CD4-positive, CD25-positive, alpha-beta regulatory T cell (primary cell): ENCODE measurements around the gene AMZ1. TPM values are rescaled to one million over a fixed set of nuclear protein-coding genes. Genes with fewer than 3 reads are reported as not detected.
"Not testable (repeated sequence)": the region's sequence is repeated elsewhere in the genome, so short reads cannot be mapped to it uniquely, and the experiment has no call there.

Experiments
- ATAC-seq, 2 donors: fragments of 150-1000 bp; cut with Tn5 transposase; one replicate each; pipeline ENCODE4 v1.10.0; 2021; ENCODE audit warnings: low read depth in 2 of 2, moderate number of reproducible peaks in 2 of 2, moderate library complexity in 1 of 2
- DNase-seq, 3 donors: peaks; one replicate each; pipeline versions ENCODE4 v3.0.0 to v3.0.0-alpha.2; 2012 to 2022; ENCODE audit warnings: mixed read lengths in 1 of 3
- H3K27ac ChIP-seq: one replicate; pipeline ENCODE4 v1.7.0; 2013; ENCODE audit warnings: mild to moderate bottlenecking, low read length; ENCODE audit not compliant: insufficient read depth, poor library complexity, severe bottlenecking
- H3K27me3 ChIP-seq: one replicate; pipeline ENCODE4 v1.7.0; 2013; ENCODE audit warnings: low read length; ENCODE audit not compliant: control insufficient read depth, insufficient read depth
- H3K36me3 ChIP-seq: one replicate; pipeline ENCODE4 v1.7.0; 2013; ENCODE audit warnings: mild to moderate bottlenecking, low read length, moderate library complexity; ENCODE audit not compliant: control insufficient read depth, insufficient read depth
- H3K4me1 ChIP-seq: 2 replicates; pipeline ENCODE4 v1.7.0; 2013; ENCODE audit warnings: mild to moderate bottlenecking, low read length; ENCODE audit not compliant: insufficient read depth, control insufficient read depth, poor library complexity, severe bottlenecking
- H3K4me3 ChIP-seq: one replicate; pipeline ENCODE4 v1.7.0; 2013; ENCODE audit warnings: low read depth, mild to moderate bottlenecking, low read length, moderate library complexity
- H3K9me3 ChIP-seq, 2 experiments: 1 replicate in 1 of 2; 2 replicates in 1 of 2; pipeline ENCODE4 v1.7.0; 2013; ENCODE audit warnings: low read length in 2 of 2, mild to moderate bottlenecking in 1 of 2, moderate library complexity in 1 of 2; ENCODE audit not compliant: control insufficient read depth in 2 of 2
- H3K27ac Mint-ChIP-seq, 3 donors: one replicate each; pipeline ENCODE4 v1.8.0; 2020 to 2022; ENCODE audit warnings: mild to moderate bottlenecking in 3 of 3, mixed read lengths in 3 of 3, moderate library complexity in 2 of 3
- H3K27me3 Mint-ChIP-seq: one replicate; pipeline ENCODE4 v1.8.0; 2022; ENCODE audit warnings: mild to moderate bottlenecking, mixed read lengths
- H3K36me3 Mint-ChIP-seq: one replicate; pipeline ENCODE4 v1.8.0; 2020; ENCODE audit warnings: mixed read lengths
- H3K4me1 Mint-ChIP-seq, 4 donors: one replicate each; pipeline ENCODE4 v1.8.0; 2020 to 2022; ENCODE audit warnings: mixed read lengths in 4 of 4, mild to moderate bottlenecking in 1 of 4
- H3K4me3 Mint-ChIP-seq, 4 donors: one replicate each; pipeline ENCODE4 v1.8.0; 2020 to 2022; ENCODE audit warnings: mild to moderate bottlenecking in 4 of 4, mixed read lengths in 4 of 4, moderate library complexity in 3 of 4
- H3K9me3 Mint-ChIP-seq, 7 donors: one replicate each; pipeline ENCODE4 v1.8.0; 2020 to 2022; ENCODE audit warnings: mixed read lengths in 7 of 7, mild to moderate bottlenecking in 3 of 7, moderate library complexity in 2 of 7
- polyA plus RNA-seq, 4 donors: library from polyadenylated mRNA; unstranded; fragments of 300-500 nt; fragmentation: Illumina TruSeq; gene quantifications; one replicate each; pipeline ENCODE4 v1.2.3, GENCODE V29; 2021
- total RNA-seq: library from RNA; stranded (reverse); gene quantifications from one replicate; pipeline ENCODE4 v1.2.3, GENCODE V29; 2022

AMZ1 gene
- total and polyA plus RNA-seq, 5 donors from 2014 or later = 0.43 to 1.8 (median 0.64) TPM

DNA sequence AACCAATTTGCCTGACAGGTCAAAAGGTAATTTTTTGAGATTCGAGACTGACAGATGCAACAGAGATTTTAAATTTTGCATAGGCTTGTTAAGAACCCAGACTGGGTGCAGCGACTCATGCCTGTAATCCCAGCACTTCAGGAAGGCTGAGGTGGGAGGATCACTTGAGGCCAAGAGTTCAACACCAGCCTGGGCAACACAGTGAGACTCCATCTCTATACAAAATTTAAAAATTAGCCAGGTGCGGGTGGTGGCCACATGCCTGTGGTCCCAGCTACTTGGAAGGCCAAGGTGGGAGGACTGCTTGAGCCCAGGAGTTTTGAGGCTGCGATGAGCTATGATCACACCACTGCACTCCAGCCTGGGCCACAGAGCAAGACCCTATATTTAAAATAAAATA is 34.6 kb downstream of the AMZ1 start:
- no peaks in the 10 kb centered on the region for H3K27me3 ChIP-seq
- Mint-ChIP-seq H3K4me3 (no peak overlapping the region), H3K27ac (no peak overlapping the region), H3K4me1 (peaks cover 7 to 32% (median 14%) of the 10 kb centered on the region in 4 donors), H3K9me3 (no peaks in the 10 kb centered on the region), H3K36me3 (peaks cover 7% of the 10 kb centered on the region), H3K27me3 (no peaks in the 10 kb centered on the region)
- no peak overlapping the region for H3K4me3 ChIP-seq
- peaks cover 29% of the 10 kb centered on the region for H3K4me1 ChIP-seq
- DNase-seq (no peak), ATAC-seq (no peak)
- H3K27ac ChIP-seq = no peak overlapping the region
- no peaks in the 10 kb centered on the region for H3K9me3 ChIP-seq
- peaks cover 2% of the 10 kb centered on the region for H3K36me3 ChIP-seq

DNA sequence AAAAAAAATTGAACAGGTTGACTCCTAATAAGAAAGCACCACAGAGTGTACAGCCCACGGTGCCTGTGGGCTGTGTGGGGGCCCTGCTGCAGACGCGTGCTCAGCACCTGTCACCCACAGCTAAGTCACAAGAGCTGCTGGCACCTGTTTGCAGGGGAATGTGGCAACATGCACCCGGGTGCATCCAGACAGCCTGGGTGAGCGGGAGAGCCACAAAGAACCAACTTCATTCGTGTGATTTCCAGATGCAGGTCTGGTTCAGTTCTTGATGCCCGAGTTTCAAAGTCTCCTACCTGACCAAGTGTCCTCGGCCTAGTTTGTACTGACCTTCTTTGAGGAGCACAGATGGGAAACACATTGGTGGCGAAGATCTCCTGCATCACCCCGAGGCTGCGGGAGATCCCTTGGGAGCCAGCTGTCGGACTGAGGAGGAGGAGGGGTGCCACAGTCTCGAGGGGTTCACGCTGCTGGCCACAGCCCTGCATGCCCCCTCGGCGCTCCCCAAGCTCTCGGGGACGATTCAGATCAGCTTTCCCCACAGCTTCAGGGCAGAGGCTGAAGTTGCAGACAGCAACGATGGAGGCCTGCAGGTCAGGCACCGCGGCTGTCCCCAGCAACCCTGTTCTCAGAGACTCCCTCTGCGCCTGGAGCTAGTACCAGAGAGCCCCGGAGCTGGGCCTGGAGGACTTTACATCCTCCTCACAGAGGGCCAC is 35.3 kb downstream of the AMZ1 start:
- H3K27ac Mint-ChIP-seq = peak overlapping the region in 2 of 3 donors; percentile 49 to 80
- no peaks in the 10 kb centered on the region for H3K9me3 Mint-ChIP-seq
- H3K36me3 ChIP-seq = peaks cover 2% of the 10 kb centered on the region
- H3K4me3 ChIP-seq = no peak overlapping the region
- no peaks in the 10 kb centered on the region for H3K27me3 Mint-ChIP-seq
- no peak overlapping the region for H3K27ac ChIP-seq
- peaks cover 22% of the 10 kb centered on the region for H3K4me1 ChIP-seq
- DNase-seq = no peak
- H3K36me3 Mint-ChIP-seq = peaks cover 11% of the 10 kb centered on the region
- peaks cover 4 to 25% (median 10%) of the 10 kb centered on the region in 4 donors for H3K4me1 Mint-ChIP-seq
- ATAC-seq = no peak
- H3K9me3 ChIP-seq = no peaks in the 10 kb centered on the region
- no peaks in the 10 kb centered on the region for H3K27me3 ChIP-seq
- no peak overlapping the region for H3K4me3 Mint-ChIP-seq

DNA sequence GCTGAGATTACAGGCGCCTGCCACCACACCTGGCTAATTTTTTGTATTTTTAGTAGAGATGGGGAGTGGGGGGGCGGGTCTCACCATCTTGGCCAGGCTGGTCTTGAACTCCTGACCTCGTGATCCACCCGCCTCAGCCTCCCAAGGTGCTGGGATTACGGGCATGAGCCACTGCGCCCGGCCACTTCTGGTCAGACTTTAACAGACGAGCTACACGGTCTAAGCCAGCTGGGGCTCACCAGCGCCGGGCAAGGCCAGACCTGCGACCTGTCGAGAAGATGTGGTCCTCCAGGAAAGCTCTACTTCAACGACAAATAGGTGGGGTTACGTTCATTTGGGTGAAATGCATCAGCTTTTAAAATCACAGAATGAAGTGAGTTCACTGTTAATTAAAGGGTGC is 36.0 kb downstream of the AMZ1 start:
- Mint-ChIP-seq H3K4me1 (peaks cover 4 to 18% (median 6%) of the 10 kb centered on the region in 4 donors), H3K36me3 (peaks cover 14% of the 10 kb centered on the region)
- H3K9me3 Mint-ChIP-seq, H3K27ac ChIP-seq, H3K9me3 ChIP-seq, H3K4me3 ChIP-seq, H3K27ac Mint-ChIP-seq, H3K36me3 ChIP-seq, DNase-seq, H3K4me3 Mint-ChIP-seq, ATAC-seq, H3K27me3 ChIP-seq, H3K27me3 Mint-ChIP-seq: not testable (repeated sequence)
- peaks cover 15% of the 10 kb centered on the region for H3K4me1 ChIP-seq

DNA sequence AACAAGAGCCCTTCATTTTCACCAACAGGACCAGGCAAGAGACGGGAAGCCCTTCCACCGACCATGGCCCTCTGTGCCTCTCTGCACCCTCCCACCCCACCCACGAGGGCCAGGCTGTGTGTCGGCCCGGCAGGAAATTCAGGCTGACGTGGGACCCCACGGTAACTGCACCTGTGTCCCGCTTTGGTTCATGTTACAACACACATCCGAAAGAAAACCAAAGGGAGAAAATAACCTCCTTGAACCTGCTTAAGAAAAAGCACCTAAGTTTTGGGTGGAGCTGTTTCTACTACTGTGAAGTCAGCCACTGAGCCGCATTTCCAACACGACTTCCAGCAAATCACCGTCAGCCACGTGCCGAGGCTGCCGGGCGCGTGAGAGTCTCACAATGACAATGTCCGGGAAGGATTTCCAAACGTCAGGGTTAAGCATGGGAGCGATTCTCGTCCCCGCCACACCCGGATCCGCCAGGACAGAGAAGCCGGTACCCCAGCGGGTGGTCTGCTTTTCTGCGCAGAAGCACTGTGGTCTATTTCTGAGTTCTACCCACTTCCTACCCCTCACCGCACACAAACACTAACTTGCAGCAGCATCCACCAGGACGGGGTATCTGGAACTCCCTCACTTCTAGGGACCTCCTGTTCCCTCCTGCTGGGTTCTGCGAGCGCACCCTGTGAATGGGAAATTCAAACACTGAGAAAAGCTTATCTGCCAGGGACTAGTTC is 36.6 kb downstream of the AMZ1 start:
- Histone ChIP-seq H3K27me3 (no peaks in the 10 kb centered on the region), H3K36me3 (peaks cover 3% of the 10 kb centered on the region), H3K4me1 (peaks cover 12% of the 10 kb centered on the region), H3K9me3 (no peaks in the 10 kb centered on the region), H3K27ac (no peak overlapping the region), H3K4me3 (no peak overlapping the region)
- Mint-ChIP-seq H3K4me1 (peaks cover 4 to 12% (median 6%) of the 10 kb centered on the region in 4 donors), H3K27ac (no peak overlapping the region), H3K9me3 (no peaks in the 10 kb centered on the region), H3K27me3 (no peaks in the 10 kb centered on the region), H3K4me3 (no peak overlapping the region), H3K36me3 (peaks cover 18% of the 10 kb centered on the region)
- ATAC-seq (no peak), DNase-seq (no peak)

DNA sequence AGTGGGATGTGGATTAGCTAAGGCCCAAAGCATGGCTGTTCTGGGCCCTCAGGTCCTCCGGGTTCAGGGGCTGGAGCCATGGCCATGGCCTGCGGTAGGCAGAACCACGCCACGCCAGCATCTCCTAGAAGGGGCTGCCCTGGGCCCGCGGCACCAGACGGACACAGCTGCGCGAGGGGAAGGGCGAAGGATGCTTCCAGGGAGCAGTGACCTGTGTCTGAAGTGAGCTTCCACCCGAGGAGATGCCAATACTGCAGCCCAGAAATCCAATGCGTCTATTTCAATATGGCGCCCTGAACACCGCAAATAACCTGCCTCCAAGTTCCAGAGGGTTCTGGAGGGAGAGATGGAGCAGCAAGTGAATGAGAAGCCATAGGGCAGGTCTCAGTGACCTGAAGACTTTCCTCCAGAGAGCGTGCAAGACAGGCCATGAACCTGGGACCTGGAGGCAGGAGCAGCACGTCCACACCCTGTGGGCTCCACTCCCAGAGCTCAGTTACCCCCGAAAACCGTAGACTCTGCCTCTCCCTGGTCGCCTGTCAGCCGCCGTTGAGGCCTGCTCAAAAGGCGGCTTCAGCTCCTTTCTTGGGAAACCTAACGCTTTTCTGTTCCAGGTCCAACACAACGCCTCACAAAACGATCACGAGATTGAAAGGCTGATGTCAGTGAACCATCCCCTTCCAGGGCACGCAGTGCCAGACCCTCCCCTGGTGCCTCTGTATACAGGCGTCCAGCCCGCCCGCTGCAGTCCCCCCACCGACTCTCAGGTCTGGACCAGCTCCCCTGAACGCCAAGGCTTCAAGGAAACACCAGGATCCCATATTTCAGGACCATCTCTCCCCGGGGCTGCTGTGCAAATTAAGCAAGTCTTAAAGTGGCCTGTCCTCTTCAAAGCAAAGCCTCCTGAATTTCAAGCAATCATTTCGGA is 37.4 kb downstream of the AMZ1 start:
- H3K9me3 Mint-ChIP-seq = no peaks in the 10 kb centered on the region
- peaks cover 23% of the 10 kb centered on the region for H3K36me3 Mint-ChIP-seq
- Histone ChIP-seq H3K27me3 (no peaks in the 10 kb centered on the region), H3K27ac (no peak overlapping the region), H3K4me3 (no peak overlapping the region), H3K9me3 (no peaks in the 10 kb centered on the region), H3K36me3 (peaks cover 9% of the 10 kb centered on the region), H3K4me1 (peaks cover 8% of the 10 kb centered on the region)
- DNase-seq (no peak), ATAC-seq (no peak)
- peaks cover 4 to 10% (median 6%) of the 10 kb centered on the region in 4 donors for H3K4me1 Mint-ChIP-seq
- H3K27ac Mint-ChIP-seq = no peak overlapping the region
- H3K4me3 Mint-ChIP-seq = no peak overlapping the region
- H3K27me3 Mint-ChIP-seq = no peaks in the 10 kb centered on the region

DNA sequence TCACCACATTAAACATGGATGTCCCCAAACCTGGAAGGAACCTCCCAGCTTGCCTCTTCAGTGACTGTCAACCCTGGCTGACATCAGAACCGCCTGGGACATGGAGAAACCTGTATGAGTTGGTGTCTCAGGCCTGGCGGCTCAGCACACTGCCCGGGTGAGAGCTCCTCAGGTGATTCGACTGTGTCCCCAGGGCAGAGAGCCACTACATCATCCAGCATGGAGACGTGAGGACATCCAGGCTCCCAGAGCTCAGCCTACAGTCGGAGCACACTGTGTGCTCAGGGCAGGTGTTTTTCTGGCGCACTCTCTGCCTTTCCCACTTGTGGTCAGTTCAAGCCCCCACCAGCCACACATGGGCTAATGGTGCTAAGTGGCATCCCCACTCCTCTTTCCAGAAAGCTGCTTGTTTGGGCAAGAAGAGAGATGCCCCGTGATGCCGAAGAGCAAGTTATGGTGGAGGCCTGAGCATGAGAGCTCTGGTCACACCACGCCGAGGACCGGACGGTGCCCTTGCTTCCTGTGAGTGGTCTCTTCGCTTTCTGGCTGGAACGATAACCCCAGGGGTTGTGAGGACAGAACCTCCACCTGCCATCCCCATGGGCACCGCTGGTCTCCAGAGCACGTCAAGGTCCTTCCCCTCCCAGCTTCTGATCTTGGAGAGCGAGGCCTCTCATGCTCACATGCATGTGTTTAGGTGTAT is 38.5 kb downstream of the AMZ1 start:
- Mint-ChIP-seq H3K27me3 (no peaks in the 10 kb centered on the region), H3K9me3 (no peaks in the 10 kb centered on the region), H3K36me3 (peaks cover 28% of the 10 kb centered on the region), H3K4me3 (no peak overlapping the region), H3K4me1 (peaks cover 0 to 3% (median under 1%) of the 10 kb centered on the region in 4 donors), H3K27ac (peak overlapping the region in 1 of 3 donors; percentile 51)
- DNase-seq (no peak), ATAC-seq (no peak)
- Histone ChIP-seq H3K4me1 (no peaks in the 10 kb centered on the region), H3K9me3 (no peaks in the 10 kb centered on the region), H3K27ac (no peak overlapping the region), H3K27me3 (no peaks in the 10 kb centered on the region), H3K36me3 (peaks cover 18% of the 10 kb centered on the region), H3K4me3 (no peak overlapping the region)

DNA sequence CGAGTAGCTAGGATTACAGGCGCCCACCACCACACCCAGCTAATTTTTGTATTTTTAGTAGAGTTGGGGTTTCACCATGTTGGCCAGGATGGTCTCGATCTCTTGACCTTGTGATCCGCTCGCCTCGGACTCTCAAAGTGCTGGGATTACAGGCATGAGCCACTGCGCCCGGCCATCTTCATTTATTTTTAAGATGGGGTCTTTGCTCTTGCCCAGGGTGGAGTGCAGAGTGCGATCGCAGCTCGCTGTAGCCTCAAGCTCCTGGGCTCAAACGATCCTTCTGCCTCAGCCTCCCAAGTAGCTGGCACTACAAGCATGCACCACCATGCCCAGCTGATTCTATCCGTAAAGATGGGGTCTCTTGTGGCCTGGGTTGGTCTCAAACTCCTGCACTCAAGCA is 39.2 kb downstream of the AMZ1 start:
- H3K9me3 Mint-ChIP-seq, H3K27ac Mint-ChIP-seq, H3K27me3 Mint-ChIP-seq, H3K27ac ChIP-seq, H3K4me3 ChIP-seq, H3K27me3 ChIP-seq, H3K4me3 Mint-ChIP-seq, H3K9me3 ChIP-seq, H3K4me1 ChIP-seq, ATAC-seq, DNase-seq: not testable (repeated sequence)
- peaks cover 33% of the 10 kb centered on the region for H3K36me3 Mint-ChIP-seq
- H3K36me3 ChIP-seq = peaks cover 18% of the 10 kb centered on the region
- H3K4me1 Mint-ChIP-seq = peaks cover 0 to 10% (median 4%) of the 10 kb centered on the region in 4 donors
